A549 (cell line): Measurements from ENCODE around the gene CD207. TPM values are rescaled to one million over a fixed set of nuclear protein-coding genes. Genes with fewer than 3 reads are reported as not detected.

Experiments
- ATAC-seq, 2 experiments: fragments of 200-7000 bp in 1 of 2; fragments of >200 bp in 1 of 2; cut with Nextera tagmentation in 1 of 2; cut with Tn5 transposase in 1 of 2; 3 replicates each; pipeline versions ENCODE4 v1.8.0 to v1.9.1; 2018 to 2020; ENCODE audit warnings: mild to moderate bottlenecking in 1 of 2, moderate library complexity in 1 of 2
- CTCF ChIA-PET: fragments of 300-600 bp; sonication (Branson Sonifier 250); formaldehyde crosslinking; extraction: SDS; loops from one replicate; lab custom pipeline; 2021; ENCODE audit warnings: antibody characterized with exemption, inconsistent platforms; lab: Yijun Ruan, JAX
- POLR2A ChIA-PET: fragments of 350-600 bp; formaldehyde crosslinking; extraction: SDS; loops from one replicate; lab custom pipeline; 2021; ENCODE audit warnings: antibody characterized with exemption, inconsistent platforms; lab: Yijun Ruan, JAX
- DNase-seq, 2 experiments: peaks; one replicate each; pipeline versions ENCODE4 v3.0.0 to v3.0.0-alpha.2; 2011 to 2016; ENCODE audit warnings: low read depth in 1 of 2, low spot score in 1 of 2
- FAIRE-seq: peaks from 2 replicates; lab custom pipeline; 2011; peaks lifted over from hg19 to GRCh38; lab: Jason Lieb, UNC
- H3K27ac ChIP-seq, 2 experiments: fragments of >200 bp; sonication (Bioruptor Twin); formaldehyde crosslinking; 3 replicates each; pipeline ENCODE4 v1.5.1; 2016 to 2017
- H3K4me1 ChIP-seq: fragments of >200 bp; sonication (Bioruptor Twin); formaldehyde crosslinking; 3 replicates; pipeline ENCODE4 v1.6.1; 2016
- H3K4me2 ChIP-seq: fragments of >200 bp; sonication (Bioruptor Twin); formaldehyde crosslinking; 3 replicates; pipeline ENCODE4 v1.6.1; 2016
- H3K4me3 ChIP-seq: fragments of >200 bp; sonication (Bioruptor Twin); formaldehyde crosslinking; 3 replicates; pipeline ENCODE4 v1.5.1; 2016
- H3K9me3 ChIP-seq: fragments of >200 bp; sonication (Bioruptor Twin); formaldehyde crosslinking; 3 replicates; pipeline ENCODE4 v1.6.1; 2016
- CBX8 ChIP-seq: fragments of 200-600 bp; sonication (generic); IDR thresholded peaks from 2 replicates; pipeline ENCODE4 v1.6.1; 2016
- CHD4 ChIP-seq: fragments of 200-600 bp; sonication (generic); IDR thresholded peaks from 2 replicates; pipeline ENCODE4 v1.6.1; 2016; ENCODE audit warnings: antibody characterized with exemption, mild to moderate bottlenecking, borderline replicate concordance
- EHF ChIP-seq: fragments of 250-450 bp; sonication (Bioruptor Pico); IDR thresholded peaks from 2 replicates; pipeline ENCODE4 v1.5.0; 2020; ENCODE audit warnings: mild to moderate bottlenecking
- EP300 ChIP-seq, 2 experiments: fragments of >200 bp; sonication (Bioruptor Twin); formaldehyde crosslinking; IDR thresholded peaks; 2 replicates in 1 of 2; 3 replicates in 1 of 2; pipeline ENCODE4 v1.6.1; 2016 to 2017
- ESRRA ChIP-seq: fragments of 150-350 bp; IDR thresholded peaks from 2 replicates; pipeline ENCODE4 v1.6.1; 2014; ENCODE audit warnings: mild to moderate bottlenecking, low read length, borderline replicate concordance
- FOSL2 ChIP-seq, 2 experiments: fragments of 450-650 bp in 1 of 2; fragments of >200 bp in 1 of 2; sonication (Bioruptor Twin) in 1 of 2; formaldehyde crosslinking; IDR thresholded peaks; 2 replicates each; pipeline versions ENCODE4 v1.5.0 to v1.6.1; 2016 to 2020; ENCODE audit warnings: mild to moderate bottlenecking in 1 of 2, moderate library complexity in 1 of 2
- GATA3 ChIP-seq: IDR thresholded peaks from 2 replicates; pipeline ENCODE4 v1.6.1; 2012; ENCODE audit warnings: borderline replicate concordance
- HOXA7 ChIP-seq: fragments of 250-450 bp; sonication (Bioruptor Pico); IDR thresholded peaks from 2 replicates; pipeline ENCODE4 v1.5.0; 2020; ENCODE audit warnings: mild to moderate bottlenecking, moderate library complexity
- HOXB13 ChIP-seq: fragments of 250-450 bp; sonication (Bioruptor Pico); IDR thresholded peaks from 2 replicates; pipeline ENCODE4 v1.5.0; 2020; ENCODE audit warnings: low read depth, mild to moderate bottlenecking, moderate library complexity
- KDM1A ChIP-seq: fragments of 200-600 bp; sonication (generic); IDR thresholded peaks from 2 replicates; pipeline ENCODE4 v1.6.1; 2016; ENCODE audit warnings: low read depth, mild to moderate bottlenecking
- MAZ ChIP-seq: fragments of 150-350 bp; IDR thresholded peaks from 2 replicates; pipeline ENCODE4 v1.6.1; 2014; ENCODE audit warnings: antibody characterized with exemption, low read depth, low read length, borderline replicate concordance
- MYC ChIP-seq: IDR thresholded peaks from 2 replicates; pipeline ENCODE4 v1.6.1; 2012; ENCODE audit warnings: mild to moderate bottlenecking, inconsistent platforms, low read length, improper control_type of control experiment, borderline replicate concordance
- NPAS2 ChIP-seq: fragments of 250-450 bp; sonication (Bioruptor Pico); IDR thresholded peaks from 2 replicates; pipeline ENCODE4 v1.8.0; 2022; ENCODE audit warnings: mild to moderate bottlenecking, moderate library complexity, borderline replicate concordance
- PHF8 ChIP-seq: fragments of 200-600 bp; sonication (generic); IDR thresholded peaks from 2 replicates; pipeline ENCODE4 v1.6.1; 2016; ENCODE audit warnings: low read depth, mild to moderate bottlenecking, antibody characterized with exemption, moderate library complexity, borderline replicate concordance
- POLR2A ChIP-seq: IDR thresholded peaks from 2 replicates; pipeline ENCODE4 v1.6.1; 2012; ENCODE audit warnings: mild to moderate bottlenecking, low read length
- RAD21 ChIP-seq, 2 experiments: fragments of >200 bp in 1 of 2; sonication (Bioruptor Twin) in 1 of 2; formaldehyde crosslinking in 1 of 2; IDR thresholded peaks in 1 of 2; conservative IDR thresholded peaks in 1 of 2; 2 replicates in 1 of 2; 3 replicates in 1 of 2; pipeline ENCODE4 v1.6.1; 2012 to 2018; ENCODE audit warnings: inconsistent platforms in 1 of 2
- RARB ChIP-seq: fragments of 250-450 bp; sonication (Bioruptor Pico); IDR thresholded peaks from 2 replicates; pipeline ENCODE4 v1.8.0; 2021; ENCODE audit warnings: mild to moderate bottlenecking, moderate library complexity
- RFX5 ChIP-seq: fragments of 450-650 bp; IDR thresholded peaks from 2 replicates; pipeline ENCODE4 v1.7.1; 2014; ENCODE audit warnings: antibody characterized with exemption, mild to moderate bottlenecking, moderate library complexity
- RNF2 ChIP-seq: fragments of 200-600 bp; sonication (generic); IDR thresholded peaks from 2 replicates; pipeline ENCODE4 v1.6.1; 2016; ENCODE audit warnings: low read depth, mild to moderate bottlenecking, antibody characterized with exemption, moderate library complexity, borderline replicate concordance
- SMC3 ChIP-seq: fragments of >200 bp; sonication (Bioruptor Twin); formaldehyde crosslinking; IDR thresholded peaks from 3 replicates; pipeline ENCODE4 v1.6.1; 2018; ENCODE audit warnings: inconsistent platforms
- SREBF2 ChIP-seq: fragments of 450-650 bp; IDR thresholded peaks from 2 replicates; pipeline ENCODE4 v1.6.1; 2014; ENCODE audit warnings: mild to moderate bottlenecking, moderate library complexity
- TP53 ChIP-seq: fragments of 250-450 bp; sonication (Bioruptor Pico); IDR thresholded peaks from 2 replicates; pipeline ENCODE4 v1.5.0; 2021; ENCODE audit warnings: mild to moderate bottlenecking, moderate library complexity
- ZFP36 ChIP-seq: fragments of 450-650 bp; IDR thresholded peaks from 2 replicates; pipeline ENCODE4 v1.6.1; 2014; ENCODE audit warnings: borderline replicate concordance; ENCODE audit not compliant: partially characterized antibody
- WGBS: methylation state at CpG from one replicate; pipeline ENCODE4 v1.1.6; 2017; ENCODE audit errors: missing lambda C conversion rate; 5-methylcytosine and 5-hydroxymethylcytosine counted together
- polyA plus RNA-seq, 4 experiments: library from polyadenylated mRNA; depleted of rRNA in 3 of 4; stranded (reverse); fragments of >200 nt; fragmentation: RNase III in 1 of 4; extraction: RNeasy Plus Mini Kit Qiagen cat#74134 plus additional on column Dnase treatment in 1 of 4; gene quantifications; 2 replicates in 3 of 4; 3 replicates in 1 of 4; pipeline ENCODE4 v1.2.3, GENCODE V29; 2011 to 2017
- TF ChIP-seq, protein P1 (sequence below): fragments of 200-600 bp; sonication (generic); IDR thresholded peaks from 2 replicates; pipeline ENCODE4 v1.6.1; 2016; ENCODE audit warnings: antibody characterized with exemption, mild to moderate bottlenecking, moderate library complexity
- TF ChIP-seq, protein P2 (sequence below): fragments of 150-350 bp; IDR thresholded peaks from 2 replicates; pipeline ENCODE4 v1.6.1; 2014; ENCODE audit warnings: low read depth, mild to moderate bottlenecking, low read length
- TF ChIP-seq, protein P3 (sequence below): fragments of >200 bp; sonication (Bioruptor Twin); formaldehyde crosslinking; IDR thresholded peaks from 2 replicates; pipeline ENCODE4 v1.6.1; 2016
- TF ChIP-seq, protein P4 (sequence below): IDR thresholded peaks from 2 replicates; pipeline ENCODE4 v1.6.1; 2012
- TF ChIP-seq, protein P5 (sequence below): fragments of >200 bp; sonication (Bioruptor Twin); formaldehyde crosslinking; IDR thresholded peaks from 3 replicates; pipeline ENCODE4 v1.5.1; 2016

CD207 gene
- polyA plus RNA-seq, 2 of the 4 experiments (the other 2 are of a cell fraction): 0.05 TPM; not detected in 1

DNA sequence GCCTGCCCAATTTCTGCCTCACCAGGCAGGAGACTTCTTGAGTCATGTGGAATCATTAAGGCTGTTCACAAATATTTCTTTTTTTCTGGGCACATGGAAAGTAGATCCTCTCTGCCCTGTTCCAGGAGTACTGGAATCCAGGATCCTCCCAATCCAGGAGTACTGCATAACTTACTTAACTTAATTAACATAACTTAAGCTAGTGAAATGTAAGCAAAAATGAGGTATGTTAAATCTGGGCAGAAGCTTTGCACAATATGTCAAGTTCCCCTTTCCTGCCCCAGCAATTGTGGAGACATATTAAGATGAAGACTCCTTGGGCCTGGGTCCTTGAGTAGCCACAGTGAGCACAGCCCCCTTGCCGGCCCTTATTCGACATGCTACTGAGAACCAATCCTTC is 3.2 kb downstream of the CD207 start:
- no peak for TF ChIP-seq FOSL2 (IDR thresholded peaks at IDR 0.05)
- TF ChIP-seq FOSL2 (CRISPR knock-in tag; IDR thresholded peaks at IDR 0.05): no peak
- TF ChIP-seq EP300 (IDR thresholded peaks at IDR 0.05): no peak
- no peak for TF ChIP-seq CBX8
- no peak for TF ChIP-seq KDM1A
- no peak for TF ChIP-seq NPAS2
- TF ChIP-seq HOXA7 (CRISPR knock-in tag): no peak
- TF ChIP-seq TP53 (CRISPR knock-in tag): no peak
- TF ChIP-seq HOXB13 (CRISPR knock-in tag): no peak
- no peak for TF ChIP-seq ZFP36
- no peak for TF ChIP-seq SMC3
- TF ChIP-seq RAD21 (conservative IDR thresholded peaks at IDR 0.05 in 1 of 2, IDR thresholded peaks at IDR 0.05 in 1 of 2): no peak
- no peak for TF ChIP-seq RARB
- TF ChIP-seq, protein P1, sequence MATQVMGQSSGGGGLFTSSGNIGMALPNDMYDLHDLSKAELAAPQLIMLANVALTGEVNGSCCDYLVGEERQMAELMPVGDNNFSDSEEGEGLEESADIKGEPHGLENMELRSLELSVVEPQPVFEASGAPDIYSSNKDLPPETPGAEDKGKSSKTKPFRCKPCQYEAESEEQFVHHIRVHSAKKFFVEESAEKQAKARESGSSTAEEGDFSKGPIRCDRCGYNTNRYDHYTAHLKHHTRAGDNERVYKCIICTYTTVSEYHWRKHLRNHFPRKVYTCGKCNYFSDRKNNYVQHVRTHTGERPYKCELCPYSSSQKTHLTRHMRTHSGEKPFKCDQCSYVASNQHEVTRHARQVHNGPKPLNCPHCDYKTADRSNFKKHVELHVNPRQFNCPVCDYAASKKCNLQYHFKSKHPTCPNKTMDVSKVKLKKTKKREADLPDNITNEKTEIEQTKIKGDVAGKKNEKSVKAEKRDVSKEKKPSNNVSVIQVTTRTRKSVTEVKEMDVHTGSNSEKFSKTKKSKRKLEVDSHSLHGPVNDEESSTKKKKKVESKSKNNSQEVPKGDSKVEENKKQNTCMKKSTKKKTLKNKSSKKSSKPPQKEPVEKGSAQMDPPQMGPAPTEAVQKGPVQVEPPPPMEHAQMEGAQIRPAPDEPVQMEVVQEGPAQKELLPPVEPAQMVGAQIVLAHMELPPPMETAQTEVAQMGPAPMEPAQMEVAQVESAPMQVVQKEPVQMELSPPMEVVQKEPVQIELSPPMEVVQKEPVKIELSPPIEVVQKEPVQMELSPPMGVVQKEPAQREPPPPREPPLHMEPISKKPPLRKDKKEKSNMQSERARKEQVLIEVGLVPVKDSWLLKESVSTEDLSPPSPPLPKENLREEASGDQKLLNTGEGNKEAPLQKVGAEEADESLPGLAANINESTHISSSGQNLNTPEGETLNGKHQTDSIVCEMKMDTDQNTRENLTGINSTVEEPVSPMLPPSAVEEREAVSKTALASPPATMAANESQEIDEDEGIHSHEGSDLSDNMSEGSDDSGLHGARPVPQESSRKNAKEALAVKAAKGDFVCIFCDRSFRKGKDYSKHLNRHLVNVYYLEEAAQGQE: no peak
- no peak for TF ChIP-seq PHF8
- no peak for TF ChIP-seq ESRRA
- TF ChIP-seq CHD4: no peak
- TF ChIP-seq, protein P2, sequence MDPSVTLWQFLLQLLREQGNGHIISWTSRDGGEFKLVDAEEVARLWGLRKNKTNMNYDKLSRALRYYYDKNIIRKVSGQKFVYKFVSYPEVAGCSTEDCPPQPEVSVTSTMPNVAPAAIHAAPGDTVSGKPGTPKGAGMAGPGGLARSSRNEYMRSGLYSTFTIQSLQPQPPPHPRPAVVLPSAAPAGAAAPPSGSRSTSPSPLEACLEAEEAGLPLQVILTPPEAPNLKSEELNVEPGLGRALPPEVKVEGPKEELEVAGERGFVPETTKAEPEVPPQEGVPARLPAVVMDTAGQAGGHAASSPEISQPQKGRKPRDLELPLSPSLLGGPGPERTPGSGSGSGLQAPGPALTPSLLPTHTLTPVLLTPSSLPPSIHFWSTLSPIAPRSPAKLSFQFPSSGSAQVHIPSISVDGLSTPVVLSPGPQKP: no peak
- no peak for TF ChIP-seq RNF2
- TF ChIP-seq, protein P3, sequence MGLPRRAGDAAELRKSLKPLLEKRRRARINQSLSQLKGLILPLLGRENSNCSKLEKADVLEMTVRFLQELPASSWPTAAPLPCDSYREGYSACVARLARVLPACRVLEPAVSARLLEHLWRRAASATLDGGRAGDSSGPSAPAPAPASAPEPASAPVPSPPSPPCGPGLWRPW: no peak
- Histone ChIP-seq H3K27ac (no peak overlapping the region), H3K9me3 (peaks cover 8% of the 10 kb centered on the region; the same call in 2 of the 3 replicates), H3K4me1 (no peaks in the 10 kb centered on the region), H3K4me2 (no peak overlapping the region), H3K4me3 (no peak overlapping the region)
- FAIRE-seq (no peak), DNase-seq (no peak), ATAC-seq (no peak)
- WGBS: 53% methylated on average over 2 of the region's 2 CpGs
- POLR2A ChIA-PET: no interaction called here
- CTCF ChIA-PET: interaction anchor here (1.2 to 5.7 kb wide), 2 partner anchors 31 to 87 kb away, joined by 4 to 33 read pairs; no protein-coding TSS in a partner anchor

DNA sequence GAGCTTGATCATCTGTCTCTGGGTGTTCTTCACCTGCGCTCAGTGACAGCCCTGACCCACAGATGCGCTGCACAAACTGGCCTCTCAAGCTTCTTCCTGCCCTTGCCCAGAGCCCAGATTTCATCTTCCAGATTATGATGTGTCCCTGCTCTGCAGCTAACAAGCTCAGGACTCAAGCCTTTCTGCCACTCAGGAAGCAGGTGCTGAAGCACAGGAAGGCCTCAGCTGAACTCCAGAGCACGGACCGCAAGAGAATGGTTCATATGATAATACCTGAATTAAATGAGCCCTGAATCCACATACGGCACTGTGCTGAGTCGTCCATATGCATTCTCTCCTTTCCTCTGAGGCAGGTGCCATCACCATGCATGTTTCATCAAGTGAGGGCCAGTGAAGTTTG is 3.8 kb downstream of the CD207 start:
- Histone ChIP-seq H3K27ac (no peak overlapping the region), H3K4me1 (no peaks in the 10 kb centered on the region), H3K9me3 (peaks cover 8% of the 10 kb centered on the region; the same call in 2 of the 3 replicates), H3K4me2 (no peak overlapping the region), H3K4me3 (no peak overlapping the region)
- WGBS: 69% methylated on average over 6 of the region's 6 CpGs
- CTCF ChIA-PET: interaction anchor here (2.2 to 5.7 kb wide), 3 partner anchors 31 to 116 kb away, joined by 10 to 33 read pairs (median 10); no protein-coding TSS in a partner anchor
- no peak for DNase-seq
- POLR2A ChIA-PET: no interaction called here
- ATAC-seq: no peak
- TF ChIP-seq EHF (CRISPR knock-in tag) (no peak), GATA3 (no peak), POLR2A (no peak), MYC (no peak), MAZ (no peak), RAD21 (conservative IDR thresholded peaks at IDR 0.05 in 1 of 2, IDR thresholded peaks at IDR 0.05 in 1 of 2) (no peak), ZFP36 (no peak), RFX5 (no peak), SREBF2 (no peak)
- TF ChIP-seq, protein P4, sequence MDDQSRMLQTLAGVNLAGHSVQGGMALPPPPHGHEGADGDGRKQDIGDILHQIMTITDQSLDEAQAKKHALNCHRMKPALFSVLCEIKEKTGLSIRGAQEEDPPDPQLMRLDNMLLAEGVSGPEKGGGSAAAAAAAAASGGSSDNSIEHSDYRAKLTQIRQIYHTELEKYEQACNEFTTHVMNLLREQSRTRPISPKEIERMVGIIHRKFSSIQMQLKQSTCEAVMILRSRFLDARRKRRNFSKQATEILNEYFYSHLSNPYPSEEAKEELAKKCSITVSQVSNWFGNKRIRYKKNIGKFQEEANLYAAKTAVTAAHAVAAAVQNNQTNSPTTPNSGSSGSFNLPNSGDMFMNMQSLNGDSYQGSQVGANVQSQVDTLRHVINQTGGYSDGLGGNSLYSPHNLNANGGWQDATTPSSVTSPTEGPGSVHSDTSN: no peak
- TF ChIP-seq, protein P5, sequence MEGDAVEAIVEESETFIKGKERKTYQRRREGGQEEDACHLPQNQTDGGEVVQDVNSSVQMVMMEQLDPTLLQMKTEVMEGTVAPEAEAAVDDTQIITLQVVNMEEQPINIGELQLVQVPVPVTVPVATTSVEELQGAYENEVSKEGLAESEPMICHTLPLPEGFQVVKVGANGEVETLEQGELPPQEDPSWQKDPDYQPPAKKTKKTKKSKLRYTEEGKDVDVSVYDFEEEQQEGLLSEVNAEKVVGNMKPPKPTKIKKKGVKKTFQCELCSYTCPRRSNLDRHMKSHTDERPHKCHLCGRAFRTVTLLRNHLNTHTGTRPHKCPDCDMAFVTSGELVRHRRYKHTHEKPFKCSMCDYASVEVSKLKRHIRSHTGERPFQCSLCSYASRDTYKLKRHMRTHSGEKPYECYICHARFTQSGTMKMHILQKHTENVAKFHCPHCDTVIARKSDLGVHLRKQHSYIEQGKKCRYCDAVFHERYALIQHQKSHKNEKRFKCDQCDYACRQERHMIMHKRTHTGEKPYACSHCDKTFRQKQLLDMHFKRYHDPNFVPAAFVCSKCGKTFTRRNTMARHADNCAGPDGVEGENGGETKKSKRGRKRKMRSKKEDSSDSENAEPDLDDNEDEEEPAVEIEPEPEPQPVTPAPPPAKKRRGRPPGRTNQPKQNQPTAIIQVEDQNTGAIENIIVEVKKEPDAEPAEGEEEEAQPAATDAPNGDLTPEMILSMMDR: no peak
- no peak for FAIRE-seq
